Measurements from ENCODE around the gene CD200R1. TPM values are rescaled to one million over a fixed set of nuclear protein-coding genes. Genes with fewer than 3 reads are reported as not detected.

CD200R1 gene
- total RNA-seq, 1 donor: under 0.01 TPM

GRCh38 chr3:112904786-112905185 lies 70.1 kb downstream of the CD200R1 start:
- no peak for TF ChIP-seq CTCF (IDR thresholded peaks at IDR 0.05; ENCODE audit: insufficient read depth, low read depth, low read length)

GRCh38 chr3:112900113-112900512 lies 74.8 kb downstream of the CD200R1 start:
- H3K4me3 ChIP-seq (ENCODE audit: low read depth, low read length): no peak overlapping the region
- no peak for DNase-seq (ENCODE audit: low read depth)
- TF ChIP-seq CTCF (IDR thresholded peaks at IDR 0.05; ENCODE audit: insufficient read depth, low read depth, low read length): no peak

More at GRCh38 chr3:112904786-112905185, 70.1 kb downstream of the CD200R1 start:
- no peak for DNase-seq (ENCODE audit: low read depth)
- no peak overlapping the region for H3K4me3 ChIP-seq (ENCODE audit: low read depth, low read length)

GRCh38 chr3:112897791-112898190 lies 77.1 kb downstream of the CD200R1 start:
- DNase-seq (ENCODE audit: low read depth): no peak
- no peak for TF ChIP-seq CTCF (IDR thresholded peaks at IDR 0.05; ENCODE audit: insufficient read depth, low read depth, low read length)
- H3K4me3 ChIP-seq (ENCODE audit: low read depth, low read length): no peak overlapping the region

- H3K4me3 ChIP-seq (ENCODE audit: low read depth, low read length): no peak overlapping the region
- DNase-seq (ENCODE audit: low read depth): peak; percentile 18
- TF ChIP-seq CTCF (IDR thresholded peaks at IDR 0.05; ENCODE audit: insufficient read depth, low read depth, low read length): no peak
Measured at GRCh38 chr3:112894258-112894657, 80.6 kb downstream of the CD200R1 start.

- TF ChIP-seq CTCF (IDR thresholded peaks at IDR 0.05; ENCODE audit: insufficient read depth, low read depth, low read length): no peak
- H3K4me3 ChIP-seq (ENCODE audit: low read depth, low read length): no peak overlapping the region
- DNase-seq (ENCODE audit: low read depth): no peak
Measured at GRCh38 chr3:112889357-112889756, 85.5 kb downstream of the CD200R1 start.

GRCh38 chr3:112888381-112889085 lies 86.4 kb downstream of the CD200R1 start:
- no peak overlapping the region for H3K4me3 ChIP-seq (ENCODE audit: low read depth, low read length)
- DNase-seq (ENCODE audit: low read depth): no peak
- TF ChIP-seq CTCF (IDR thresholded peaks at IDR 0.05; ENCODE audit: insufficient read depth, low read depth, low read length): no peak
